PC-9 (cell line): ENCODE results near the gene URB1. TPM values are rescaled to one million over a fixed set of nuclear protein-coding genes. Genes with fewer than 3 reads are reported as not detected.

Experiments
- BruUV-seq: library from RNA; stranded (reverse); fragments of 400-500 nt; replicated peaks from 2 replicates; lab custom pipeline; 2021; lab: Mats Ljungman, UMichigan
- CTCF ChIA-PET: fragments of 300-600 bp; sonication (Branson Sonifier 250); formaldehyde crosslinking; loops from one replicate; lab custom pipeline; 2022; ENCODE audit warnings: antibody characterized with exemption; lab: Charles Lee
- POLR2A ChIA-PET: fragments of 300-600 bp; sonication (Branson Sonifier 250); formaldehyde crosslinking; loops from one replicate; lab custom pipeline; 2022; ENCODE audit warnings: antibody characterized with exemption; ENCODE audit not compliant: unreplicated experiment; lab: Charles Lee
- DNase-seq, 2 experiments: peaks; one replicate each; pipeline versions ENCODE4 v3.0.0 to v3.0.0-alpha.2; 2015 to 2022; ENCODE audit warnings: mixed read lengths in 1 of 2
- H2AFZ ChIP-seq: fragments of 200-600 bp; sonication (generic); 2 replicates; pipeline ENCODE4 v1.8.1; 2017; ENCODE audit warnings: antibody characterized with exemption
- H3F3A ChIP-seq: fragments of 200-600 bp; sonication (generic); 2 replicates; pipeline ENCODE4 v1.8.1; 2017; ENCODE audit warnings: antibody characterized with exemption, mild to moderate bottlenecking, low read depth; ENCODE audit not compliant: insufficient read depth
- H3K27ac ChIP-seq: fragments of 200-600 bp; sonication (generic); 2 replicates; pipeline ENCODE4 v1.6.1; 2016; ENCODE audit warnings: mixed run types
- H3K27me3 ChIP-seq: fragments of 200-600 bp; sonication (generic); 2 replicates; pipeline ENCODE4 v1.6.1; 2016; ENCODE audit warnings: low read depth, mixed run types; ENCODE audit not compliant: insufficient read depth
- H3K36me3 ChIP-seq: fragments of 200-600 bp; sonication (generic); 2 replicates; pipeline ENCODE4 v1.6.1; 2016; ENCODE audit warnings: low read depth, mixed run types
- H3K4me1 ChIP-seq: fragments of 200-600 bp; sonication (generic); replicated peaks from 2 replicates; pipeline ENCODE4 v1.6.1; 2016; ENCODE audit warnings: mixed run types; ENCODE audit not compliant: insufficient read depth
- H3K4me2 ChIP-seq: fragments of 200-600 bp; sonication (generic); 2 replicates; pipeline ENCODE4 v1.6.1; 2017; ENCODE audit warnings: mixed run types
- H3K4me3 ChIP-seq: fragments of 200-600 bp; sonication (generic); 2 replicates; pipeline ENCODE4 v1.6.1; 2016; ENCODE audit warnings: mixed run types
- H3K79me2 ChIP-seq: fragments of 200-600 bp; sonication (generic); 2 replicates; pipeline ENCODE4 v1.6.1; 2017; ENCODE audit warnings: low read depth, mixed run types
- H3K9me2 ChIP-seq: fragments of 200-600 bp; sonication (generic); 2 replicates; pipeline ENCODE4 v1.8.1; 2017; ENCODE audit warnings: mild to moderate bottlenecking; ENCODE audit not compliant: insufficient read depth
- H3K9me3 ChIP-seq: fragments of 200-600 bp; sonication (generic); 2 replicates; pipeline ENCODE4 v1.8.1; 2016; ENCODE audit warnings: low read depth; ENCODE audit not compliant: insufficient read depth
- H4K20me1 ChIP-seq: fragments of 200-600 bp; sonication (generic); 2 replicates; pipeline ENCODE4 v1.8.1; 2017; ENCODE audit not compliant: insufficient read depth
- CTCF ChIP-seq: fragments of 200-600 bp; sonication (generic); conservative IDR thresholded peaks from 2 replicates; pipeline ENCODE4 v1.6.1; 2017; ENCODE audit warnings: mixed run types, antibody characterized with exemption, mild to moderate bottlenecking, moderate library complexity
- EZH2 ChIP-seq: fragments of 200-600 bp; sonication (generic); IDR thresholded peaks from 2 replicates; pipeline ENCODE4 v1.8.0; 2017; ENCODE audit warnings: antibody characterized with exemption, low read depth
- intact Hi-C: fragments of 100-400 bp; cut with micrococcal nuclease; formaldehyde crosslinking; loops from one replicate; pipeline ENCODE4 v1.10.0; 2022; ENCODE audit not compliant: unreplicated experiment
- total RNA-seq: library from RNA; stranded (reverse); gene quantifications from 2 replicates; pipeline ENCODE4 v1.2.3, GENCODE V29; 2021

The URB1 gene
- total RNA-seq, 1 experiment from 2014 or later = 11.0 TPM

GRCh38 chr21:32336711-32337110, 56.1 kb downstream of the URB1 start:
- no TSS peak for BruUV-seq
- Histone ChIP-seq H3K9me3 (no peaks in the 10 kb centered on the region), H3K4me2 (no peak overlapping the region), H4K20me1 (0 out of 2 replicates have a peak, but pooled peaks cover 3% of the 10 kb centered on the region), H3K27ac (no peak overlapping the region), H3K4me1 (0 out of 2 replicates have a peak, but pooled peaks cover 5% of the 10 kb centered on the region), H3K27me3 (no peaks in the 10 kb centered on the region), H2AFZ (no peak overlapping the region), H3K4me3 (no peak overlapping the region), H3K36me3 (peaks cover 15% of the 10 kb centered on the region), H3K9me2 (no peaks in the 10 kb centered on the region), H3F3A (no peaks in the 10 kb centered on the region; the same call in 1 of the 2 replicates), H3K79me2 (no peaks in the 10 kb centered on the region)
- CTCF ChIA-PET = no interaction called here
- TF ChIP-seq EZH2 (no peak), CTCF (no peak)
- DNase-seq = no peak
- intact Hi-C loops = no loop called here
- POLR2A ChIA-PET = no interaction called here

GRCh38 chr21:32335601-32336575, 56.9 kb downstream of the URB1 start:
- no peaks in the 10 kb centered on the region for H3K9me2 ChIP-seq
- H3K4me1 ChIP-seq = 0 out of 2 replicates have a peak, but pooled peaks cover 5% of the 10 kb centered on the region
- H3F3A ChIP-seq = no peaks in the 10 kb centered on the region; the same call in 1 of the 2 replicates
- no TSS peak for BruUV-seq
- H3K4me3 ChIP-seq = no peak overlapping the region
- POLR2A ChIA-PET = no interaction called here
- intact Hi-C loops = no loop called here
- H2AFZ ChIP-seq = no peak overlapping the region
- H3K9me3 ChIP-seq = no peaks in the 10 kb centered on the region
- H3K79me2 ChIP-seq = no peaks in the 10 kb centered on the region
- H3K4me2 ChIP-seq = no peak overlapping the region
- DNase-seq = no peak
- CTCF ChIA-PET = no interaction called here
- 0 out of 2 replicates have a peak, but pooled peaks cover 3% of the 10 kb centered on the region for H4K20me1 ChIP-seq
- TF ChIP-seq EZH2 (no peak), CTCF (no peak)
- no peaks in the 10 kb centered on the region for H3K27me3 ChIP-seq
- peaks cover 10% of the 10 kb centered on the region for H3K36me3 ChIP-seq
- no peak overlapping the region for H3K27ac ChIP-seq

GRCh38 chr21:32334980-32335531, 57.8 kb downstream of the URB1 start:
- intact Hi-C loops = no loop called here
- H2AFZ ChIP-seq = no peak overlapping the region
- H3K27me3 ChIP-seq = no peaks in the 10 kb centered on the region
- no peak overlapping the region for H3K4me2 ChIP-seq
- no peak overlapping the region for H3K27ac ChIP-seq
- no peak overlapping the region for H3K4me3 ChIP-seq
- no peak for TF ChIP-seq EZH2
- no peak for TF ChIP-seq CTCF
- no TSS peak for BruUV-seq
- peaks cover 3% of the 10 kb centered on the region; the same call in 1 of the 2 replicates for H3K36me3 ChIP-seq
- ChIA-PET POLR2A (no interaction called here), CTCF (no interaction called here)
- H3K9me3 ChIP-seq = no peaks in the 10 kb centered on the region
- H3K79me2 ChIP-seq = no peaks in the 10 kb centered on the region
- H4K20me1 ChIP-seq = 0 out of 2 replicates have a peak, but pooled peaks cover 3% of the 10 kb centered on the region
- H3F3A ChIP-seq = no peaks in the 10 kb centered on the region; the same call in 1 of the 2 replicates
- no peak for DNase-seq
- no peaks in the 10 kb centered on the region for H3K9me2 ChIP-seq
- H3K4me1 ChIP-seq = 0 out of 2 replicates have a peak, but pooled peaks cover 4% of the 10 kb centered on the region
